Stimulated activated CD8-positive, alpha-beta memory T cell treated with anti-CD3 and anti-CD28 coated beads, Interleukin-15, amount 100 ng/mL, for 1 hour (primary cell): ENCODE data around the gene DDOST.

Source experiments
- DNase-seq: peaks from one replicate; pipeline ENCODE4 v3.0.0-alpha.2; 2020; ENCODE audit warnings: low read depth

Gene DDOST

GRCh38 chr1:20661207-20662109 lies at the start of gene DDOST:
Gene DDOST, minus strand, starts transcription at chr1:20661369. Its CDS starts 19 bp downstream, at chr1:20661350.
- peak; percentile 82 for DNase-seq

DNA sequence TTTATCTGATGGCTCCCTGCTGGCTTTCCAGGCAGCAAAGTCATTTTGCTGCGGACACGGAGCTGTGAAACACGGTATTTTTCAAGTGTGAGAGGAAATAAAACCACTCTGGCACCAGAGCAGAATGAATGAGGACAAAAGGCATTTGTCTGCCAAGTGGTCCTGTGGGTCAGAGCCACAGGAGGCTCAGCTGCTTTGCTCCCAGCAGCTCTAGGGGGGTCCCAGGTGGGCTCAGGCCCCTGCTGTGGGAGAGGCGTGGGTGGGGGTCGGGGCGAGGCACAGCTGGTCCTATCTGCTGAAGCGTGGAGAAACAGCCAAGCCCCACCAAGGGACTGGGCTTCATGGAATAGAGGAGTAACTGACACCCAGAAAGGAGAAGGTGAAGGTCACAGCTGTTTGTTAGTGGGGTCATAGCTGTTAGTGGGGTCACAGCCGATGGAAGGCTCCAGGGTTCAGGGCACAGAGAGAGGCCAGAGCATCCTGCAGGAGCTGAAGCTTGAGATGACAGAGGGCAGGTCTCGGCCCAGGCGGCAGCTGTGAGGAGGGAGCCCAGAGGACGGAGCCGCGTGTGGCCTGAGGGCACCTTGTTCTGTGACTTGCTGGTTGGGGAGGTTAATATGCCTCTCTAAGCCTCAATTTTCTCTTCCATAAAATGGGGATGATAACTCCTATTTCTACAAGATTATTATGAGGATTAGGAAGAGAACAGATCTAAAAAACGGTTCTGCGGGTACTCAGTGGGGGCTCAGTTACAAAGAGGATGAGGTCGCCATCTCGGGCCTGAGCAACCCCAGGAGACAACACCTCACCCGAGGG lies 49.5 kb upstream of the DDOST start:
- no peak for DNase-seq

- no peak for DNase-seq
These were observed 48.7 kb upstream of the DDOST start for GRCh38 chr1:20709868-20710267.

- DNase-seq: no peak
These were observed 47.7 kb upstream of the DDOST start for GRCh38 chr1:20708891-20709290.

DNA sequence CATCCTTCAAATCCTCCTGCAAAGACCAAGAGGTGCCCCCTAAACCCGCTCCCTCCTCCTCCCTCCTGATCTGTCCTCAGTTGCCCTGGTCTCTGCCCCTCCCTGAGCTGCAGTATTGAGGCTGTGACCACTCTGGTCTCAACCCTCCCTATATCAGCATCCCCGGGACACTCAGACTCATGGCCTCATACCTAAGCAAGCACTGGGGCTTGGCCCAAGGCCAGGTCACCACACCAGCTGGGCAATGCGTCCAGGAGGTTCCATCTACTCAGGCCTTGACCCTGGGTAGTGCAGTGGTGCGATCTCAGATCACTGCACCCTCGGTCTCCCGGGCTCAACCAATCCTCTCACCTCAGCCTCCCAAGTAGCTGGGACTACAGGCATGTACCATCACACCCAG lies 46.9 kb upstream of the DDOST start:
- DNase-seq: no peak

DNA sequence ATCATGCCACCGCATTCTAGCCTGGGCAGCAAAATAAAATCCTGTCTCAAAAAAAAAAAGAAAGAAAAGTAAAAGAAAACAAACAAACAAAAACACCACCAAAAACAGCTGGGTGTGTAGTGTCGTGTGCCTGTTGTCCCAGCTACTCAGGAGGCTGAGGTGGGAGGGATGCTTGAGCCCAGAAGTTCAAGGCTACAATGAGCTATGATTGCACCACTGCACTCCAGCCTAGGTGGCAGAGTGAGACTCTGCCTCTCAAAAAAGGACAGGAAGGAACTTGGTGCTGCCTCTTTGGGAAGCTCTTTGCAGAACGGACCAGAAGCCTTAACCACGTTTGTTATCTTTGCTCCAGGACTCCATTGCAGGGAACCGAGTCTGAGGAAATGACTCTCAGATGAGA lies 45.7 kb upstream of the DDOST start:
- no peak for DNase-seq

DNA sequence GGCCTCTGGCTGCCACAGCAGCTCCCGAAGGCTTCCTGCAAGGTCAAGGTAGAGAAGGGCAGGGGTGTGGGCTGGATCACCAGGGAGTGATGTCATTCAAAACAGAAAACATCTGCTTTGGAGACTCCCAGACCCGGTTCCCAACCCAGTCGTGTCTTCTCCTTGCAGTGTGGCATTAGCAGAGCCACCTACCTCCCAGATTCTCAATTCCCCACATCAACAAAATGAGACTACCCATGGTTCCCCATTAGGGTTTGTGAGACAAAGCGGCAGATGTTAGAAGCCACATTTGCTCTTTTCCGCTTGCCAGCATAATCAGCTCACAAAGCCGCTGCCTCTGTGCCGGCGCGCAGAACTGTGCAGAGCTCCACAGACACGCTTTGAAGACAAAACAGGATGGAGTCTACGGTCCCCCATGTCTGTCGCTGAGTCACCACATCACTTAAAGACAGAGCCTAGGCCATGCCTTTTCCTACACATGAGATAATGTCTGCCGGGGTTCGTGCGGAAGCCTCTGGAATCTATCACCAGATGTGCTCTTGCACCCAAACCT lies 44.1 kb upstream of the DDOST start:
- no peak for DNase-seq

GRCh38 chr1:20704390-20705202 lies 43.4 kb upstream of the DDOST start:
- no peak for DNase-seq

- no peak for DNase-seq
These were observed 42.1 kb upstream of the DDOST start for GRCh38 chr1:20703124-20703756.

DNA sequence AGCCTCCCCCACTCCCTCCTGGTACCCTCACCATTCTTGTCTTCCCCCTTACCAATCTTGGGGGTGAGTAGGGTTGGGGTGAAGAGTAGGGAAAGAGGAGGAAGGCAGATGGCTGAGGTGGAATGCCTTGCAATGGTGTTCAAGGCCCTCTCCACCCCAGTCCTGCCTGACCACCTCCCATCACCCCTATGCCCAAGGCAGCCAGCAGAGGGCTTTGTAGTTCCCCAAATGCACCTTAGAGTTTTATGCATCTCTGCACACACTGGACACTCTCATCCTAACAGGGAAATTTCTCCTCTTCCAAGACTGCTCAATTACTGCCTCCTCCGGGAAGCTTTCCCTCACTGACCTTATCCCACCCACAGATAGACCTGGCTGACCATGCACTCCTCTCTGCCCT lies 41.2 kb upstream of the DDOST start:
- no peak for DNase-seq

- no peak for DNase-seq
These were observed 40.7 kb upstream of the DDOST start for GRCh38 chr1:20701847-20702246.

DNA sequence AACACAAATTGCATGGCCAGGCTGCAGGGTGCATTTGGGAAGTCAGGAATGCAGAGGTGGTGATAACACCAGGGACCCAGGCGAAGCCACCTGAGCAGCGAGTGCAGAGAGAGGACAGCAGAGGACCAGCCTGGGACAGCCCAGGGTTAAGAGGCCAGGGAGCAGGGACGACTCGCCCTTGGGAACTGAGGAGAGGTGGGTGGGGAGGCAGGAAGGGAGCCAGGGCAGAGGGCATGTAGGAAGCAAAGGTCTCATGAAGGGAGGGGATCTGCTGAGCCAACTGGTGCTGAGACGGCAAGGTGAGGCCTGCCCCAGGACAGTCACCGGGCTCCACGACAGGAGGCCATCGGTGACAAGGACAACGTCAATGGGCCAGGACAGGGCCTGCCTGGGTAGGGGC lies 40.3 kb upstream of the DDOST start:
- DNase-seq: no peak

- DNase-seq: no peak
These were observed 39.6 kb upstream of the DDOST start for GRCh38 chr1:20700636-20701215.

DNA sequence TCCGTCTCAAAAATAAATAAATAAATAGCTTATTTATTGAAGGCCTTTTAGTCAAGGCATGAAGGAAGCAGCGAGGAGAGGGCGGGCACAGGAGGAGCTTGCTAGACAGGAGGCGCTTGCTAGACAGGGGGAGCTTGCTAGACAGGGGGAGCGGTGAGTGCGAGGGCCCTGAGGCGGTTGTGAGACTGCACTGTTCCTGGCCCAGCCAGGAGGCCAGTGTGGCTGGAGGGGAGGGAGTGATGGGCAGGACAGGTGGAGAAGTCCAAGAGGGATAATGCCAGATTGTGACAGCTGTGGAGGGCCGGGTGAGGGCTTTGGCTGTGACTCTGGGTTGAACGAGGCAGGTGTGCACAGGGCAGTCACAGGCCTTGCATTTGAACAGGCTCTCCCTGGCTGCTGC lies 38.4 kb upstream of the DDOST start:
- no peak for DNase-seq

DNA sequence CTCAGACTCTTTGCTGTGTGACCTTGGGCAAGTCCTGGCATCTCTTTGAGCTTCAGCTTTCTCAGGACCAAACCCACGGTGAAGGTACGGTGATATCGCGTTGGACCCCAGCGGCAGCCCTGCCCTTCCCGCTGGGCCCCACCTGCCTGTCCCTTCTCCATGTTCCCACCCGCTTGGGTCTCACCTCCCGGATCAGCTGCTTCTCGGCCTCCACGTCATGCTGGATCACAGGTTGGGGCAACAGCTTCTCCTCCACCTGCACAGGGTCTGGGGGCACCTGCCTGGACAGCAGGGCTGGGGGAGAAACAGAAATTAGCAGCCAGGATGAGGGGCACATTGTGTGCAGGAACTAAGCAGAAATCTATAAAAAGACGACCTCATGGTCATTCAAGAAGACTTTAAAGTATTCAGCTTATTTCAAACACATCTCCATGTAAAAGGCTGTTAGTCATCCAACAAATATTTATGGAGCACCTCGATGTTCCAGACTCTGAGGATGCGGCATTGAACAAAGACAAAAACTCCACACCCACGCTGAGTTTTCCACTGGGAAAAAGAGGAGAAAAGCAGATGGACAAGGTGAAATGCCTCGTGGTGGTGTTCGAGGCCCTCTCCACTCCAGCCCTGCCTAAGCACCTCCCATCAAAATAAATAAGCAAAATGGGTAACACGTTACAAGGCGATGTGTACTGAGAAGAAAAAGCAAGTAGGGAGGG lies 37.2 kb upstream of the DDOST start:
- no peak for DNase-seq

DNA sequence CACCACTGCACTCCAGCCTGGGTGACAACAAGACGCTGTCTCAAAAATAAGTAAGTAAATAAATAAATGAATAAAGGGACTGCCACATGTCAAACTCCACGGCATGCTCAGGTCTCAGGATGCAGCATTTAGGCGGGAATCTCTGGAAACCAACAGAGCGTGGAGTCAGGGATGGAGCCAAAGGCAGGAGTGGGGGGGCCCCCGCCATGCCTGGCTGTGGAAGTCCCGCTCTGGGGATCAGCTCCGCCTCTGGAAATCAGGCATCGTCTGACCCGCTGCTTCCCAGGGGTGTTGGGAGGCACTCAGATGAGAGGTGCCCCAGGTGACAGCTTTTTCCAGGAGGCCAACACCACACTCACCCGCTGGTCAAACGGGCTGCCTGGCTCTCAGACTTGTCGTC lies 36.4 kb upstream of the DDOST start:
- DNase-seq: no peak

GRCh38 chr1:20696397-20697333 lies 35.5 kb upstream of the DDOST start:
- DNase-seq: peak; percentile 46

- DNase-seq: no peak
These were observed 34.3 kb upstream of the DDOST start for GRCh38 chr1:20695515-20695914.

DNA sequence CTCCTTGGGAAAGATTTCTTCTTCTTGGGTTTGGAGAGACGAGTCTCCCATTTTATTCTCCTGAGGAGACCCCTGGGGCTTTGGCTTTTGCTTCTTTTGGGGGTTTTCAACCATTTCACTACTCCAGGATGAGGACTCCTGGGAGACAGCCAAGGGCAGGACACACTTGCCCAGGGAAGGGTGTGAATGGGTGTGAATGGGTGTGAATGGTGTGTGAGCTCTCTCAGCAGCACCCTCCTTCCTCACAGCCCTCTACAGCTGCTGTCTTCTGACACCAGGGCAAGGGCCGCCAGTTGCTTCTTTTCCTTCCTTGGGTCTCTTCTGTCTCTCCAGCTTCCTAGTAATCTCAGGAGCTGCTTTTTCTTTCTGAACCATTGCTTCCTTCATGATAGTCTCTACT lies 32.5 kb upstream of the DDOST start:
- DNase-seq: no peak
